ENCODE results near the gene CASP12.
A peak's percentile ranks its signal among the peaks of the same experiment; 100 is the strongest.

The CASP12 gene

GRCh38 chr11:104883342-104883741, 14.9 kb downstream of the CASP12 start:
- DNase-seq = no peak

GRCh38 chr11:104881117-104881794, 17.0 kb downstream of the CASP12 start:
- no peak for DNase-seq

DNA sequence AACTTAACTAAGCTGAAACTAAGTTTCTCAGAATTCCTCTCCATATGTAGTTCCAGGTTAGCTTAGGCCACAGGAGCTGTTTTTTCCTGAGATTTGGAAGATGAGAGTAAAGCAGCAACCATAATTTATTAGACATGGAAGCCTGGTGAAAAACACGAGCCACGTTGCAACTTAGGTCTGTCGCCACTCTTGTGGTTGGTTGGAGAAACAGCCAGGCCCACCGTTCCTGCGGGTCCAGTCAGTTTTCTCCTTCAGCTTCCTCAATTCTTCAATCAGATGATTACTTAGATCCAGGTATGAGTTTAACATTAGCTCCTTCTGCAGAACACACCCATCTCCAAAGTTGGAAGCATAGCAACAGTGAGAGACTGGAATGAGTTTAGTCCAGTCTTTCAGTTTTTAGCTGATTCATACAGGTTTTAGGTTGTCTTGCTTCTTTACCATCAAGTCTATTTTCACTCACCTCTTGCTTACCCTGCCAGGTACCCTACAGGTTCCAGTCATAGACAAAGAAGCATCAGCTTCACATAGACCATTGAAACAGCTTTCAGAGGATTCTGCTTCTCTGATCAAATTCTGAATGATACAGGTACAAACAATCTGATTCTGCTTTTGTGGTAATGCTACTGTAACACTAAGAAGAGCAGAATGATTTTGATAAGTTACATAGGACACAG, 18.6 kb downstream of the CASP12 start:
- no peak for DNase-seq

DNA sequence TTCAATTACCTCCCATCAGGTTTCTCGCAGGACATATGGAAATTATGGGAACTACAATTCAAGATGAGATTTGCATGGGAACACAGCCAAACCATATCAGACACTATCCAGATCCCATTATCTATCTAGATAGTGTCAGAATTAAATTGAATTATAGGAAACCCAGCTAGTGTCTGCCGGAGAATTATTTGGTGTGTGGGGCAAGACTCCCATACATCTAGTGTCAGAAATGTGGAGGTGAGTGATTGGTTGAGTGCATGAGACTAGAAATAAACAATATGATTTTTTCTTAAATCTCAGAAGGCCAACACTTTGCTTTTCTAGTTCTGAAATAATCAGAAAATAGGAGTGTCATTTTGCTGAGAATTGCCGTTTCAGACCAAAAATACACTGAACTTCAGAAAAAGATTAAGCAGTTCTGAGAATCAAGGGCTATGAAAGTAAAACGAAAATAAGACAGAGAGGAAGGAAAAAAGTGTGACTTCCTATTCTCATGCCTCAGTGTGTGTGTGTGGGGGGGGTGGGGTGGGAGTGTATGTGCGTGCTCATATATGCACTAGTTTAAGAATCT, 21.3 kb downstream of the CASP12 start:
- DNase-seq = no peak

- no peak for DNase-seq
Observed at GRCh38 chr11:104876324-104876723, 21.9 kb downstream of the CASP12 start.

- no peak for DNase-seq
Observed at GRCh38 chr11:104873252-104873651, 25.0 kb downstream of the CASP12 start.

GRCh38 chr11:104872393-104872792, 25.9 kb downstream of the CASP12 start:
- no peak for DNase-seq

DNA sequence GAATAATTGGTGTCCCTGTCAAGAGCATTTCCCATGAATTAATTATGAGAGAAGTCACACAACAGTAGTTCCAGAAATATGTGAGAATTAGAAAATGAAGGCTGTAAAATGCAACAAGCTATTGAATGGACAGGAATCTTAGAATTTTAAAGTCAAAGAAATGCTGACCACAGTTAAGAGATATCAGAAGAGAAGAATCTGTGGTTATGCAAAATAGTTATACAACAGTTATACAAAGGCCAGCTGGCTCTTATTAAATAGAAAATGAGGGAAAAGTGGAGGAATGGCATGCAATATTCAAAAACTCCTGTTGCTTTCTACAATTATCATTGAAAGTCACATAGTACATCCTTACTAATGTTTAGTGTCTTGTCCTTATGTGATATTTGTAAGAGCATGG, 27.4 kb downstream of the CASP12 start:
- peak; percentile 10 for DNase-seq

GRCh38 chr11:104866815-104867214, 31.4 kb downstream of the CASP12 start:
- no peak for DNase-seq

DNA sequence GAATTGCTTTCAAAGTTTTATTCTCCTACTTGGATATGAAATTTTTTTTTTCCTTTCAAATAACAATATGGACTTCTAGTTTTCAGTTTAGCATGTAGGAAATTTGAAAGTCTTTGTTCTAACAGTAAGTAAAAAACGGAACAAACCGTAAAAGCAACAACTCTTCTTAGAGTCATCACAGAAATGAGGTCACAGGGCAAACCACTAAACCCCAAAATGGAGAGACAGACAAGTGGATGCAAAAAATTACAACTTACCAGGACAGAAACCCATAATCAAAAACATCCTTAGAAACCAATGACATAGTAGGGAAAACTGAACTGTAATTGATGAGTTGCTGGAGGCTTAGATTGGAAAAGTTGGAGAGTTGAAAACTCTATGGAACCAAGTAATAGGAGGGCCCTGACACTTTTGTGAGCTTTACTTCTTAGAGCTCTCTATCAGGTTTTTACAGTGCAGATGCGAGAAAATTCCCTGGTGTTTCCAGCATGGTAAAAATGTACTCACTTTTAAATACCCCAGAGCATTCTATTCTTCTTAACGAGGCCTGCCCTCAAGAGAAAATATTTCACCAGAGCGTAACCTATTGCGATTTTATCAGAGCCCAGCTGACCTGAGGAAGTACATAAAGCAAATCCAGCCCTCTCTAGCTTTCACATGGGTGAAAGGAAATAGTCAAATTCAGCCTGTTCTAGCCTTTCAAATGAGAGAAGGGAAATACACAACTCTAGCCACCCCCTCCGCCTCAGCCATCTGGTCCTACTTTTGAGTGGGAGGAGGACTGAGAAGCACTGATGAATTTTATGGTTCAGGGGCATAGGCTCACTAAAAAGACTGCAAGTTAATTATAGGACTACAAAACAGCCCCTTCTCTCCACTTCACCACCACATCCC, 39.1 kb downstream of the CASP12 start:
- DNase-seq = no peak

GRCh38 chr11:104856607-104857006, 41.7 kb downstream of the CASP12 start:
- no peak for DNase-seq

DNA sequence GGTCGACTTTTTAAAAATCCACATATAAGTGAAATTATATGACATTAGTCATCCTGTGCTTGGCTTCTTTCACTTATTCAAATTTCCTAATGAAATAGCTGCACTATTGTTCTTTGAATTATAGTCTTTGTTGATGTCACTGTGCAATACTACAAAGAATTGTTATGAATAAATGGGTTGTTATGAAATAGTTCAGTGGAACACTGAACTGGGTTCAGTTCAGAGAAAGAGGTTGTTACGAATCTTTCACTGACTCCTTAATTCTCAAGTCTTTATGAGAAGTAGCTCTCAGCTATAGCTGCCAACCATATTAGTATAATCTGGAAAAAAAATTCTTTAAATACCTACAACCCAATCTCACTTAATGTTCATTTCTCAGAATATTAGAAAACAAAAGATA, 42.3 kb downstream of the CASP12 start:
- DNase-seq = no peak

DNA sequence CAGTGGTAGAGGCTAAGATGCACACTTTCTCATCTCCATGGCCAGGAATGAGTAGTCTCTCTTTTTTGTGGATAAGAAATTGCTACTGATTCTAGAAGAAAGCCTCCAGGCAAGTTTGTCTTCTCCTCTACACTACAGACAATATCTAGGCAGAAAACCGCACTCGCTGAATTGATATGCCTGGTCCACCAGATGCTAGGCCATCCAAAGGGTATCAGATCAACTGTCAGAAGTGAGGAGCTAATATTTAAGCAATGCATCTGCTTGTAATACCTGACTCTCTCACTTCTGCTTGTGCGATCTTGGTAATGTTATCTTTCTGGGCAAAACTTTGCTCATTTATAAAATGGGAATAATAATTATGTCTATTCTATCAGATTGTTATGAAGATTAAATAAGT, 45.0 kb downstream of the CASP12 start:
- DNase-seq = no peak

DNA sequence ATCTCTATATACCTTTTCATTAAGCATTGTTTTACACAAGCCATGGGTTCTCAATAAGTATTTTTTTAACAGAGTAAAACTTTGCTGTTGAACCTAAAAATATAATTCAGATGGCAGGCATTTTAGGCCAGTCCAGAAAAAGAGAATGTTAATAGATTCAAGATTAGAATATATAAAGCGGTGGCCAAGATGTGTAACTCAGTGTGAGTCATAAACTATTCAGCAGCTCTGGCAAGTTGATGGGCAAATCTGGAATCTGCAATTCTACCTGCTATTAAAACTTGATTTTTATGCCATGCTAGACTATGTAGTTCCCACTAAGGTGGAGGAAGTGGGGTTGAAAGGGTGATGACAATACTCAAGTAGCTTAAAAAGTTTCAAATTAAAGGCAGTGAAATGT, 45.4 kb downstream of the CASP12 start:
- no peak for DNase-seq

DNA sequence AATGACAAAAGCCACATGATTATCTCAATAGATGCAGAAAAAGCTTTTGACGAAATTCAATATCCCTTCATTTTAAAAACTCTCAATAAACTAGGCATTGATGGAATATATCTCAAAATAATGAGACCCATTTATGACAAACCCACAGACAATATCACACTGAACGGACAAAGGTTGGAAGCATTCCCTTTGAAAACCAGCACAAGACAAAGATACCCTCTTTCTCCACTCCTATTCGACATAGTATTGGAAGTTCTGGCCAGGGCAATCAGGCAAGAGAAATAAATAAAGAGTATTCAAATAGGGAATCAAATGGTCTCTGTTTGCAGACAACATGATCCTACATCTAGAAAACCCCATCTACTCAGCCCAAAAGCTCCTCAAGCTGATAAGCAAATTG, 52.0 kb downstream of the CASP12 start:
- DNase-seq = no peak

GRCh38 chr11:104844451-104844850, 53.8 kb downstream of the CASP12 start:
- no peak for DNase-seq

- DNase-seq = no peak
Observed at GRCh38 chr11:104843150-104843836, 55.0 kb downstream of the CASP12 start.

- no peak for DNase-seq
Observed at GRCh38 chr11:104841973-104842525, 56.2 kb downstream of the CASP12 start.

GRCh38 chr11:104841185-104841584, 57.1 kb downstream of the CASP12 start:
- no peak for DNase-seq

GRCh38 chr11:104837969-104838639, 60.2 kb downstream of the CASP12 start:
- DNase-seq = no peak

GRCh38 chr11:104836691-104837090, 61.6 kb downstream of the CASP12 start:
- no peak for DNase-seq

Data from kidney glomerular epithelial cell (primary cell).